Bronchial epithelial cell (primary cell): ENCODE data around the gene KASH5. TPM values are rescaled to one million over a fixed set of nuclear protein-coding genes. Genes with fewer than 3 reads are reported as not detected.
A peak's percentile ranks its signal among the peaks of the same experiment; 100 is the strongest.

Source experiments
- DNase-seq: peaks from one replicate; pipeline ENCODE4 v3.0.0-alpha.2; 2010; ENCODE audit warnings: low read depth
- FAIRE-seq: peaks from 2 replicates; lab custom pipeline; 2011; peaks lifted over from hg19 to GRCh38; lab: Jason Lieb, UNC
- H3K27me3 ChIP-seq: 2 replicates; pipeline ENCODE4 v1.5.1; 2011; ENCODE audit warnings: low read length; ENCODE audit not compliant: control insufficient read depth, insufficient read depth
- H3K36me3 ChIP-seq: 2 replicates; pipeline ENCODE4 v1.5.1; 2011; ENCODE audit warnings: low read length; ENCODE audit not compliant: control insufficient read depth, insufficient read depth
- H3K4me3 ChIP-seq: 2 replicates; pipeline ENCODE4 v1.5.1; 2011; ENCODE audit warnings: mild to moderate bottlenecking, low read depth, low read length, control low read depth
- CTCF ChIP-seq: IDR thresholded peaks from 2 replicates; pipeline ENCODE4 v1.5.1; 2011; ENCODE audit warnings: mild to moderate bottlenecking, moderate library complexity, low read length, control low read depth, inconsistent platforms; ENCODE audit not compliant: insufficient read depth, severe bottlenecking
- total RNA-seq: library from RNA; depleted of rRNA; stranded (reverse); fragments of >200 nt; gene quantifications from 2 replicates; pipeline ENCODE4 v1.2.1, GENCODE V29; 2014

Gene KASH5
- total RNA-seq, 1 donor from 2014 or later, result not detected

- DNase-seq (no peak), FAIRE-seq (no peak)
- H3K27me3 ChIP-seq, result no peaks in the 10 kb centered on the region
- no peak for TF ChIP-seq CTCF
- no peak overlapping the region for H3K4me3 ChIP-seq
- H3K36me3 ChIP-seq, result no peaks in the 10 kb centered on the region
These were observed 2.3 kb downstream of the KASH5 start for GRCh38 chr19:49390131-49390928.

- TF ChIP-seq CTCF, result no peak
- Histone ChIP-seq H3K27me3 (no peaks in the 10 kb centered on the region), H3K36me3 (no peaks in the 10 kb centered on the region), H3K4me3 (no peak overlapping the region)
- FAIRE-seq (no peak), DNase-seq (no peak)
These were observed 2.9 kb downstream of the KASH5 start for GRCh38 chr19:49390929-49391359.

- Histone ChIP-seq H3K27me3 (no peaks in the 10 kb centered on the region), H3K36me3 (no peaks in the 10 kb centered on the region), H3K4me3 (no peak overlapping the region)
- TF ChIP-seq CTCF, result peak; percentile 87
- FAIRE-seq (peak; percentile 97), DNase-seq (peak; percentile 59)
These were observed 3.7 kb downstream of the KASH5 start for GRCh38 chr19:49391581-49392399.

GRCh38 chr19:49393881-49394280 is 5.8 kb downstream of the KASH5 start:
- DNase-seq (no peak), FAIRE-seq (no peak)
- no peak for TF ChIP-seq CTCF
- H3K36me3 ChIP-seq, result no peaks in the 10 kb centered on the region
- no peak overlapping the region for H3K4me3 ChIP-seq
- H3K27me3 ChIP-seq, result no peaks in the 10 kb centered on the region

- FAIRE-seq (peak; percentile 58), DNase-seq (peak; percentile 50)
- TF ChIP-seq CTCF, result no peak
- Histone ChIP-seq H3K36me3 (no peaks in the 10 kb centered on the region), H3K4me3 (no peak overlapping the region), H3K27me3 (no peaks in the 10 kb centered on the region)
These were observed 7.7 kb downstream of the KASH5 start for GRCh38 chr19:49395581-49396407.
